GM13976 (cell line): ENCODE results near the gene ANGPTL4.

ENCODE experiments used
- DNase-seq: peaks from one replicate; pipeline ENCODE4 v3.0.0; 2012; ENCODE audit warnings: low spot score
- in situ Hi-C: fragments of 300-500 bp; cut with MboI; formaldehyde crosslinking; loops from one replicate; pipeline ENCODE4 v1.12.0; 2022; ENCODE audit warnings: low sequenced_read_pairs, mixed read lengths, inconsistent platforms; ENCODE audit not compliant: unreplicated experiment
- TF ChIP-seq, protein P1 (sequence below): IDR thresholded peaks from 2 replicates; pipeline ENCODE4 v1.5.1; 2012; ENCODE audit warnings: borderline replicate concordance, mild to moderate bottlenecking; ENCODE audit not compliant: insufficient read depth; ENCODE audit errors: extremely low read depth, missing control alignments, control extremely low read depth

ANGPTL4 gene

GRCh38 chr19:8386990-8387389, 23.0 kb downstream of the ANGPTL4 start:
- TF ChIP-seq, protein P1, sequence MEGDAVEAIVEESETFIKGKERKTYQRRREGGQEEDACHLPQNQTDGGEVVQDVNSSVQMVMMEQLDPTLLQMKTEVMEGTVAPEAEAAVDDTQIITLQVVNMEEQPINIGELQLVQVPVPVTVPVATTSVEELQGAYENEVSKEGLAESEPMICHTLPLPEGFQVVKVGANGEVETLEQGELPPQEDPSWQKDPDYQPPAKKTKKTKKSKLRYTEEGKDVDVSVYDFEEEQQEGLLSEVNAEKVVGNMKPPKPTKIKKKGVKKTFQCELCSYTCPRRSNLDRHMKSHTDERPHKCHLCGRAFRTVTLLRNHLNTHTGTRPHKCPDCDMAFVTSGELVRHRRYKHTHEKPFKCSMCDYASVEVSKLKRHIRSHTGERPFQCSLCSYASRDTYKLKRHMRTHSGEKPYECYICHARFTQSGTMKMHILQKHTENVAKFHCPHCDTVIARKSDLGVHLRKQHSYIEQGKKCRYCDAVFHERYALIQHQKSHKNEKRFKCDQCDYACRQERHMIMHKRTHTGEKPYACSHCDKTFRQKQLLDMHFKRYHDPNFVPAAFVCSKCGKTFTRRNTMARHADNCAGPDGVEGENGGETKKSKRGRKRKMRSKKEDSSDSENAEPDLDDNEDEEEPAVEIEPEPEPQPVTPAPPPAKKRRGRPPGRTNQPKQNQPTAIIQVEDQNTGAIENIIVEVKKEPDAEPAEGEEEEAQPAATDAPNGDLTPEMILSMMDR: no peak
- in situ Hi-C loops: no loop called here
- DNase-seq: no peak

- in situ Hi-C loops: no loop called here
- TF ChIP-seq, protein P1: no peak
- no peak for DNase-seq
Measured at GRCh38 chr19:8387688-8388611, 24.0 kb downstream of the ANGPTL4 start.

DNA sequence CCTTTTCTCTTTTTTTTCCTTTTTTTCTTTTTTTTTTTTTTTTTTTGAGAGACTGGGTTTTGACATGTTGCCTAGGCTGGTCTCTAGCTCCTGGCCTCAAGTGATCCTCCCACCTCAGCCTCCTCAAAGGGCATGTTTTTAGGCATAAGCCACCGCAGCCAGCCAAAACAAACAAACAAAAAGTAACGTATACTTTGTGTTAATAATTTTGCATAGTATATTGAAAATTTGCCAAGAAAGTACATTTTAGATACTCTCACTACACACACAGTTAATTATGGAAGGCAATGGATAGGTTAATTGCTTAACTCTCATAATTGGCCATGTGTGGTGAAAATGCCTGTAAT, 24.6 kb downstream of the ANGPTL4 start:
- TF ChIP-seq, protein P1: no peak
- no peak for DNase-seq
- in situ Hi-C loops: no loop called here

DNA sequence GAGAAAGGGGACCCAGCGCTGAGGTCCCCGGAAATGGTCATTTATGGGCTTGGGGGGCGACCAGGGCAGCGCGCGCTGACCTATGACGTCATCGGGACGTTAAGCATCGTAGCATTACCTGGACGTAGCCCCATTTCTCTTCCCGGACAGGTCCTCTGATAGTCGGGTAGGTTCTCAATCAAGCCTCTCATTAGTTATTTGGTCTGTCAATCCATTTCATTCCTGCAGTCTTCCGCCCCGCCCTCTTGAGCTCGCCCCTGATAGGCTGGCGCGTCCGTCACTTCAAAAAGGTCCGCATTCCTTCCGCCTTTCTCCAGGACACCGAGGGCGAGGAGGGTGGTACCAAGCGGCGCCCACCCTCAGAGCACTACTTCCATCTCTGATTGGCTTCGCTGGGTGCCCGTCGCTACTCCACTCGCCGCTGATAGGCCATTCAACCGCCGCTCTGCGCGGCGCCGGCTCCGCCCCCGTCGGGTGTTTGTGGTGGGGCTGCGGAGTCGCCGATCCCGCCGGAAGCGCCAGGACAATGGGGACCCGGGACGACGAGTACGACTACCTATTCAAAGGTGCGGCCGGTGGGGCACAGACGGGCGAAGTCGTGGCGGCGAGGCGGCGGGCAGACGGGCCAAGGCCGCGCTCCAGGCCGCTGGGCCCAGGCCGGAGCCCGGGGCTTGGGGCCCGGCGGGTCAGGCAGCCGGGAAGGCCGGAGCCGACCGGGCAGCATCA, 26.1 kb downstream of the ANGPTL4 start, which contains the start of gene RAB11B:
Gene RAB11B, plus strand, starts transcription at position 470 of the 726 bp plus-strand sequence. Its CDS starts 57 bp downstream, at position 527.
- peak; percentile 97 for DNase-seq
- in situ Hi-C loops: no loop called here
- TF ChIP-seq, protein P1: no peak

DNA sequence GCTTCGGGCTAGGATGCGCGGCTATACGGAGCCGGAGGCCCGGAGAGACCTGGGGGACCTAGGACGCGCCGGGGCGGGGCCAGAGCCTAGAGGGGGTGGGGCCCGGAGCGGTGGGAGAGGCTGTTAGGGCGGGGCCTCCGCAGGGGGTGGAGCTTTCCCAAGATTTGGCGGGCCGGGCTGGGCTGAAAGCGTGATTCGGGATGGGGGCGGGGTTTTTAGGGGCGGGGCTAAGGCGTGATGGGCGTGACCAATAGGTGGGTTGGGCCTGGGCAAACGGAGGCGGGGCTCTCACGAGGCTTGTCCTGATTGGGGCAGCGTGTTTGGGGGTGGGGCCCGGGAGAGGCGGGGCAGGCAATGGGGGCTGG, 26.6 kb downstream of the ANGPTL4 start:
- in situ Hi-C loops: no loop called here
- TF ChIP-seq, protein P1: no peak
- peak; percentile 96 for DNase-seq

GRCh38 chr19:8391198-8392016, 27.5 kb downstream of the ANGPTL4 start:
- DNase-seq: peak; percentile 9
- TF ChIP-seq, protein P1: no peak
- in situ Hi-C loops: no loop called here
